HepG2 (cell line): ENCODE results near the gene CHTF8. TPM values are rescaled to one million over a fixed set of nuclear protein-coding genes. Genes with fewer than 3 reads are reported as not detected.

ENCODE experiments used
- ATAC-seq: fragments of 200-7000 bp; cut with Tn5 transposase; 3 replicates; pipeline ENCODE4 v1.9.1; 2020; ENCODE audit warnings: mild to moderate bottlenecking, moderate library complexity
- BruUV-seq: library from RNA; stranded (reverse); fragments of 400-500 nt; replicated peaks from 2 replicates; lab custom pipeline; 2021; lab: Mats Ljungman, UMichigan
- CTCF ChIA-PET: fragments of 300-600 bp; formaldehyde crosslinking; extraction: SDS; loops from one replicate; lab custom pipeline; 2021; ENCODE audit warnings: low total read pairs, inconsistent platforms, low intra/inter-chr PET ratio; lab: Yijun Ruan, JAX
- POLR2A ChIA-PET: fragments of 350-600 bp; sonication (Branson Sonifier 250); formaldehyde crosslinking; loops from one replicate; lab custom pipeline; 2020; ENCODE audit warnings: antibody characterized with exemption, inconsistent platforms; lab: Yijun Ruan, JAX
- DNase-seq: peaks from one replicate; pipeline ENCODE4 v3.0.0-alpha.2; 2015; ENCODE audit warnings: low spot score
- FAIRE-seq: peaks from 3 replicates; lab custom pipeline; 2011; peaks lifted over from hg19 to GRCh38; lab: Jason Lieb, UNC
- H2AFZ ChIP-seq: one replicate; pipeline ENCODE4 v1.6.1; 2011; ENCODE audit warnings: low read length, inconsistent platforms
- H3K27ac ChIP-seq: fragments of 300-600 bp; 3 replicates; pipeline ENCODE4 v1.8.0; 2011; ENCODE audit warnings: mixed run types, mild to moderate bottlenecking, mixed read lengths, low read length, inconsistent platforms; ENCODE audit not compliant: insufficient read depth; ENCODE audit errors: extremely low read length
- H3K27me3 ChIP-seq, 2 experiments: fragments of 200-600 bp in 1 of 2; 2 replicates in 1 of 2; 3 replicates in 1 of 2; pipeline versions ENCODE4 v1.6.0 to v1.8.0; 2011; ENCODE audit warnings: low read length in 2 of 2, mild to moderate bottlenecking in 2 of 2, moderate library complexity in 2 of 2, inconsistent platforms in 1 of 2; ENCODE audit not compliant: insufficient read depth in 2 of 2, control insufficient read depth in 1 of 2
- H3K36me3 ChIP-seq, 2 experiments: fragments of 200-600 bp in 1 of 2; replicated peaks in 1 of 2; 2 replicates in 1 of 2; 3 replicates in 1 of 2; pipeline versions ENCODE4 v1.5.1 to v1.8.0; 2011; ENCODE audit warnings: low read length in 2 of 2, inconsistent platforms in 1 of 2; ENCODE audit not compliant: insufficient read depth in 2 of 2, control insufficient read depth in 1 of 2
- H3K4me1 ChIP-seq: 2 replicates; pipeline ENCODE4 v1.5.1; 2012; ENCODE audit warnings: low read length, inconsistent platforms; ENCODE audit not compliant: insufficient read depth
- H3K4me2 ChIP-seq: 2 replicates; pipeline ENCODE4 v1.6.0; 2011; ENCODE audit warnings: low read depth, low read length, inconsistent platforms
- H3K4me3 ChIP-seq, 3 experiments: fragments of 200-600 bp in 1 of 3; sonication (generic), shearing (Covaris generic) in 1 of 3; replicated peaks in 1 of 3; 2 replicates each; pipeline ENCODE4 v1.5.1; 2011 to 2016; ENCODE audit warnings: low read length in 3 of 3, inconsistent platforms in 2 of 3, low read depth in 2 of 3, mild to moderate bottlenecking in 2 of 3, control low read depth in 1 of 3, mixed read lengths in 1 of 3; ENCODE audit not compliant: insufficient read depth in 1 of 3
- H3K79me2 ChIP-seq: one replicate; pipeline ENCODE4 v1.6.1; 2011; ENCODE audit warnings: low read length, inconsistent platforms; ENCODE audit not compliant: insufficient read depth
- H3K9ac ChIP-seq: 2 replicates; pipeline ENCODE4 v1.6.0; 2011; ENCODE audit warnings: mild to moderate bottlenecking, low read depth, low read length, inconsistent platforms; ENCODE audit not compliant: insufficient read depth
- H3K9me3 ChIP-seq: 2 replicates; pipeline ENCODE4 v1.5.1; 2012; ENCODE audit warnings: mild to moderate bottlenecking, low read length
- H4K20me1 ChIP-seq: 2 replicates; pipeline ENCODE4 v1.6.0; 2011; ENCODE audit warnings: inconsistent platforms, mild to moderate bottlenecking, low read length, moderate library complexity; ENCODE audit not compliant: insufficient read depth
- CREB1 ChIP-seq, 2 experiments: fragments of 450-650 bp in 1 of 2; IDR thresholded peaks; 2 replicates each; pipeline ENCODE4 v1.6.1; 2016 to 2017; ENCODE audit warnings: control low read depth in 1 of 2, mild to moderate bottlenecking in 1 of 2, missing compliant biosample characterization in 1 of 2, missing genetic modification characterization in 1 of 2
- ELF3 ChIP-seq: IDR thresholded peaks from 2 replicates; pipeline ENCODE4 v1.6.1; 2016; ENCODE audit warnings: missing genetic modification reagents, missing compliant biosample characterization
- GABPA ChIP-seq, 2 experiments: IDR thresholded peaks; 2 replicates each; pipeline ENCODE4 v1.6.1; 2011 to 2016; ENCODE audit warnings: low read depth in 2 of 2, low read length in 1 of 2, missing biosample characterization in 1 of 2, missing genetic modification characterization in 1 of 2
- JUND ChIP-seq: sonication (generic); formaldehyde crosslinking; IDR thresholded peaks from 2 replicates; pipeline ENCODE4 v1.8.0; 2022; ENCODE audit warnings: mild to moderate bottlenecking, missing genetic modification reagents
- NCOA2 ChIP-seq: sonication (generic); formaldehyde crosslinking; IDR thresholded peaks from 2 replicates; pipeline ENCODE4 v1.8.0; 2022; ENCODE audit warnings: inconsistent platforms
- PPARG ChIP-seq: conservative IDR thresholded peaks from 2 replicates; pipeline ENCODE4 v1.6.1; 2016; ENCODE audit warnings: missing biosample characterization, missing genetic modification reagents
- TRIM22 ChIP-seq: fragments of 450-650 bp; IDR thresholded peaks from 2 replicates; pipeline ENCODE4 v1.6.1; 2017
- YEATS2 ChIP-seq: sonication (generic); formaldehyde crosslinking; IDR thresholded peaks from 2 replicates; pipeline ENCODE4 v1.4.0; 2020; ENCODE audit warnings: missing genetic modification reagents, borderline replicate concordance
- ZNF326 ChIP-seq: sonication (generic); formaldehyde crosslinking; IDR thresholded peaks from 2 replicates; pipeline ENCODE4 v1.4.0; 2020; ENCODE audit warnings: missing genetic modification reagents, borderline replicate concordance
- ZNF619 ChIP-seq: sonication (generic); formaldehyde crosslinking; IDR thresholded peaks from 2 replicates; pipeline ENCODE4 v1.4.0; 2020; ENCODE audit warnings: mild to moderate bottlenecking, missing genetic modification reagents
- ZNF660 ChIP-seq: sonication (generic); formaldehyde crosslinking; IDR thresholded peaks from 2 replicates; pipeline ENCODE4 v1.5.1; 2020; ENCODE audit warnings: mild to moderate bottlenecking, low read depth, missing genetic modification reagents, borderline replicate concordance
- WGBS: methylation state at CpG from one replicate; pipeline ENCODE4 v1.1.6; 2017; ENCODE audit warnings: low lambda C conversion rate; 5-methylcytosine and 5-hydroxymethylcytosine counted together
- in situ Hi-C: cut with HindIII; loops from 2 replicates; pipeline ENCODE4 v1.10.0; 2017; ENCODE audit warnings: low pct_unique_long_range_greater_than_20kb; ENCODE audit not compliant: extremely low pct_ligation_motif_present
- intact Hi-C: fragments of 100-400 bp; cut with micrococcal nuclease; formaldehyde crosslinking; loops from one replicate; pipeline ENCODE4 v1.10.0; 2022; ENCODE audit not compliant: unreplicated experiment
- polyA plus RNA-seq, 8 experiments: library from polyadenylated mRNA; depleted of rRNA in 3 of 8; stranded (reverse) in 7 of 8; unstranded in 1 of 8; fragments of >200 nt; fragmentation: Illumina TruSeq in 4 of 8; extraction: Trizol in 4 of 8; gene quantifications; 2 replicates each; pipeline versions ENCODE4 v1.2.1 to v1.2.3, GENCODE V29; 2011 to 2016; ENCODE audit warnings: low read depth in 4 of 8, missing spikeins in 1 of 8, mixed read lengths in 1 of 8; ENCODE audit not compliant: insufficient read depth in 1 of 8
- total RNA-seq, 5 experiments: library from RNA; depleted of rRNA; stranded (reverse); fragments of >200 nt; fragmentation: Illumina TruSeq; extraction: Trizol; gene quantifications; 2 replicates each; pipeline ENCODE4 v1.2.3, GENCODE V29; 2016; ENCODE audit warnings: low read depth in 1 of 5

The CHTF8 gene
- total and polyA plus RNA-seq, 2 of the 13 experiments (the other 11 are each of a cell fraction or from before 2014, with no cell fraction given), result 37.2 to 67.5 TPM

GRCh38 chr16:69072640-69072974 lies 59.8 kb downstream of the CHTF8 start:
- no peaks in the 10 kb centered on the region for H3K79me2 ChIP-seq
- H3K27me3 ChIP-seq, result no peaks in the 10 kb centered on the region
- no peak for TF ChIP-seq ZNF619 (CRISPR knock-in tag)
- TF ChIP-seq JUND (CRISPR knock-in tag), result no peak
- TF ChIP-seq CREB1 (IDR thresholded peaks at IDR 0.05), result no peak
- TF ChIP-seq CREB1 (CRISPR knock-in tag; IDR thresholded peaks at IDR 0.05), result peak; percentile 39; the same call in 1 of the 2 replicates
- TF ChIP-seq ZNF326 (CRISPR knock-in tag), result no peak
- no peak for TF ChIP-seq TRIM22
- TF ChIP-seq YEATS2 (CRISPR knock-in tag), result 0 out of 2 replicates have a peak, but pooled peaks have one; percentile 26
- 0 out of 2 replicates have a peak, but pooled peaks have one; percentile 2 for TF ChIP-seq NCOA2 (CRISPR knock-in tag)
- TF ChIP-seq ZNF660 (CRISPR knock-in tag), result no peak
- no peak for TF ChIP-seq ELF3 (CRISPR knock-in tag)
- 0 out of 2 replicates have a peak, but pooled peaks have one; percentile 12 for TF ChIP-seq PPARG (CRISPR knock-in tag)
- no peak for TF ChIP-seq GABPA (IDR thresholded peaks at IDR 0.05; ENCODE audit: low read depth, low read length)
- 0 out of 2 replicates have a peak, but pooled peaks have one; percentile 5 for TF ChIP-seq GABPA (CRISPR knock-in tag; IDR thresholded peaks at IDR 0.05; ENCODE audit: low read depth)
- TF ChIP-seq, all 625 proteins: peak for 5
- Histone ChIP-seq H3K4me2 (peak overlapping the region; percentile 46), H3K9me3 (no peaks in the 10 kb centered on the region), H4K20me1 (no peaks in the 10 kb centered on the region), H3K36me3 (no peaks in the 10 kb centered on the region), H2AFZ (no peak overlapping the region), H3K4me3 (no peak overlapping the region), H3K9ac (no peak overlapping the region), H3K4me1 (peaks cover 35% of the 10 kb centered on the region), H3K27ac (peak overlapping the region; percentile 8)
- BruUV-seq, result no TSS peak
- intact Hi-C loops (loop anchor here (2.0 kb wide), 1 partner anchor 78 kb away; no protein-coding TSS in a partner anchor), in situ Hi-C loops (no loop called here)
- no peak for DNase-seq
- ChIA-PET POLR2A (no interaction called here), CTCF (no interaction called here)
- FAIRE-seq, result no peak
- no peak; the same call in 2 of the 3 replicates for ATAC-seq
- WGBS, result 78% methylated on average over 2 of the region's 2 CpGs
